ENCODE results near the gene FGFR3. TPM values are rescaled to one million over a fixed set of nuclear protein-coding genes. Genes with fewer than 3 reads are reported as not detected.

Gene FGFR3
- total and polyA plus RNA-seq, 10 of the 15 experiments (the other 5 are each of a cell fraction or from before 2014, with no cell fraction given): 0.05 to 0.33 (median 0.18) TPM; not detected in 6

GRCh38 chr4:1750381-1751154 lies 42.5 kb upstream of the FGFR3 start:
- ATAC-seq: no peak
- ChIA-PET POLR2A (no interaction called here), RAD21 (ENCODE audit: unreplicated experiment) (interaction anchor here (0.7 kb wide), 1 partner anchor 143 kb away, joined by 4 read pairs; no protein-coding TSS in a partner anchor), CTCF (interaction anchor here (1.0 to 2.5 kb wide), 3 partner anchors 58 to 60 kb away, joined by 3 to 8 read pairs (median 3); no protein-coding TSS in a partner anchor), SMC1A (ENCODE audit: uncharacterized antibody, unreplicated experiment) (no interaction called here)
- BruUV-seq (replicated peaks): no TSS peak
- no peaks in the 10 kb centered on the region for H3K9me3 ChIP-seq (replicated peaks; ENCODE audit: control insufficient read depth, insufficient read depth, low read length)
- H3K27me3 ChIP-seq (replicated peaks in 1 of 2; ENCODE audit: control insufficient read depth in 2 of 2, insufficient read depth in 2 of 2, low read length in 1 of 2): no peaks in the 10 kb centered on the region
- no peaks in the 10 kb centered on the region for H3K79me2 ChIP-seq (ENCODE audit: control insufficient read depth, insufficient read depth, low read length)
- no peak overlapping the region for H3K4me3 ChIP-seq
- intact Hi-C loops (cut with micrococcal nuclease; ENCODE audit: unreplicated experiment) (no loop called here), in situ Hi-C loops (cut with MboI) (no loop called here)
- DNase-seq (ENCODE audit: low read depth, low spot score): no peak
- H3K9ac ChIP-seq (ENCODE audit: control insufficient read depth, insufficient read depth, low read length): no peak overlapping the region
- H2AFZ ChIP-seq (ENCODE audit: control insufficient read depth, low read depth, low read length): no peak overlapping the region
- H3K27ac ChIP-seq (ENCODE audit: control insufficient read depth, insufficient read depth): no peak overlapping the region
- H3K4me2 ChIP-seq (ENCODE audit: control insufficient read depth, insufficient read depth): no peak overlapping the region
- no peaks in the 10 kb centered on the region for H4K20me1 ChIP-seq (ENCODE audit: control insufficient read depth, insufficient read depth)
- no peak for FAIRE-seq
- TF ChIP-seq EGR1 (IDR thresholded peaks at IDR 0.05; ENCODE audit: borderline replicate concordance in 1 of 2, low read depth in 2 of 2, low read length in 2 of 2): no peak
- no peak for TF ChIP-seq ELK1 (IDR thresholded peaks at IDR 0.05; ENCODE audit: low read depth, low read length)
- TF ChIP-seq SUPT20H (IDR thresholded peaks at IDR 0.05; ENCODE audit: borderline replicate concordance, control insufficient read depth, low read depth, low read length): no peak
- no peak for TF ChIP-seq E4F1 (IDR thresholded peaks at IDR 0.05; ENCODE audit: borderline replicate concordance, partially characterized antibody)
- TF ChIP-seq NRF1 (conservative IDR thresholded peaks at IDR 0.05; ENCODE audit: low read depth, low read length): no peak
- TF ChIP-seq CBX3 (IDR thresholded peaks at IDR 0.05; ENCODE audit: borderline replicate concordance, low read depth): no peak
- TF ChIP-seq RELB (IDR thresholded peaks at IDR 0.05; ENCODE audit: low read depth): no peak
- peaks cover 0 to 2% of the 10 kb centered on the region in 2 experiments; a peak in 2 of 4 replicates for H3K36me3 ChIP-seq (ENCODE audit: control insufficient read depth in 2 of 2, insufficient read depth in 2 of 2, low read length in 1 of 2)
- 46% methylated on average over 18 of the region's 18 CpGs for WGBS (ENCODE audit: insufficient coverage, insufficient replicate concordance, low lambda C conversion rate, missing lambda C conversion rate)
- no peaks in the 10 kb centered on the region for H3K4me1 ChIP-seq (ENCODE audit: control insufficient read depth, insufficient read depth, low read length)
